Nucleus accumbens (tissue), 56 donors: Measurements from ENCODE around the gene DDX28.
"Not testable (repeated sequence)": the region's sequence is repeated elsewhere in the genome, so short reads cannot be mapped to it uniquely, and the experiment has no call there.

Experiments
- DNase-seq, 56 donors: peaks; one replicate each; lab custom pipeline; 2025; lab: John Stamatoyannopoulos, UW

DDX28 gene

DNA sequence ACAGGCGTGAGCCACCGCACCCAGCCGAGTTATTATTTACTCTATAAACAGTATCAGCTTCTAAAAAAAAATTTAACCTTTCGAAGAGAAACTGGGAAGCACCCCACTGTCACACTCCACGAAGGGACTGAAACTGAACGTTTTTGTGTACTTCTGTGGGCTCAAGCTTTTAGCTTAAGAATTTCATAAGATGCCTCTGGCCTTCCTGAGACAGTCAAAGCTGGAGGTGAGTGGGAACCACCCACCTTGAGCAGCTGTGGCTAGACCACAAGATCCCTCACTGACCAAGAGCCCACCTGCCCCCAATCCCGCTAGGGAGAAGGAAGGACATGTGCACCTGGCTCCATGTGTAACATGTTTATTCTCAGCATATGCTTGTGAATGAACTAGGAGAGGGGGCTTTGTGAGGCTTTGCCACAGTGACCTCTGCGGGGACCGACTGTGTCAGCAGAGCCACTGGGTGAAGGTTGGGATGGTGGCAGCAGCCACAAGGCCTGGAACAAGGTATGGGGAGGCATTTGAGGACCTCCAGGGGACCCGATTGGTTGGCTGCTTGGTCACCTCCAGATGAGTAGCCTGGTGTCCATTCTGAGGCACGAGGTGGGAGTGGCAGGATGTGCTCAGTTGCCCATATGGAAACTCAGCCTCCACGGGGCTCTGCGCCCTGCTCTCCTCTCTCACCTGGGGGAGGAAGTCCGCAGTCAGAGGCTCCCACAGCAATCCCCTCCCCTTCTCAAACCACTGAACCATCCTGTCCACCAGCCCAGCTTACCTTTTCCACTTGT, 47.5 kb downstream of the DDX28 start:
- no peak for DNase-seq

DNA sequence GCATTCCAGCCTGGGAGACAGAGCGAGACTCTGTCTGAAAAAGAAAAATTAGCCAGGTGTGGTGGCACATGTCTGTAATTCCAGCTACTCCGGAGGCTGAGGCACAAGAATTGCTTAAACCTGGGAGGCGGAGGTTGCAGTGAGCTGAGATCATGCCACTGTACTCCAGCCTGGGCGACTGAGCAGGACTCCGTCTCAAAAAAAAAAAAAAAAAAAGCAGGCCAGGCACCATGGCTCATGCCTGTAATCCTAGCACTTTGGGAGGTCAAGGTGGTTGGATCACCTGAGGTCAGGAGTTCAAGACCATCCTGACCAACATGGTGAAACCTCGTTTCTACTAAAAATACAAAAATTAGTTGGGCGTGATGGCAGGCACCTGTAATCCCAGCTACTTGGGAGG, 50.7 kb downstream of the DDX28 start:
- not testable (repeated sequence) for DNase-seq

DNA sequence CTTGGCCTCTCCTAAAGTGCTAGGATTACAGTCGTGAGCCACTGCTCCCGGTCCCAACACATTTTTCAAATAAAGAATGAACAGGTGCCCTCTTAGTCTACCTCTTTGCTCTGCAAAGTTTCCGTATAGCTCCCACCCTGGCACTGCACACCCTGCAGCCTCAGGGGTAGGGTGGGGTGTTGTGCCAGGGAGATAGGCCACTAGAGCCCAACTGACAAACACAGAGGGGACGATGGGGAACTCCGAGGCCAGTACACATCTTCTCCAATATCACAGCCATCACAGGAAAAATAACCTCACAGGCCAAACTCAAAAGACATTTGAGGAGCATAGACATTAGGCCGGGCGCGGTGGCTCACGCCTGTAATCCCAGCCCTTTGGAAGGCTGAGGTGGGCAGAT, 51.9 kb downstream of the DDX28 start:
- DNase-seq: no peak
